Astrocyte of the cerebellum (primary cell): Measurements from ENCODE around the gene CCDC117.
"Not testable (repeated sequence)": the region's sequence is repeated elsewhere in the genome, so short reads cannot be mapped to it uniquely, and the experiment has no call there.

ENCODE experiments used
- DNase-seq: peaks from one replicate; pipeline ENCODE4 v3.0.0-alpha.2; 2011; ENCODE audit warnings: low read depth
- H3K4me3 ChIP-seq: 2 replicates; pipeline ENCODE4 v1.5.1; 2011; ENCODE audit warnings: mild to moderate bottlenecking, low read depth, low read length, moderate library complexity
- in situ Hi-C: cut with HindIII; loops from 2 replicates; pipeline ENCODE4 v1.10.0; 2017; ENCODE audit warnings: low sequenced_read_pairs
- TF ChIP-seq, protein P1 (sequence below): IDR thresholded peaks from 2 replicates; pipeline ENCODE4 v1.5.1; 2012; ENCODE audit warnings: low read length, low read depth, moderate library complexity, mild to moderate bottlenecking; ENCODE audit errors: missing control alignments

Gene CCDC117

DNA sequence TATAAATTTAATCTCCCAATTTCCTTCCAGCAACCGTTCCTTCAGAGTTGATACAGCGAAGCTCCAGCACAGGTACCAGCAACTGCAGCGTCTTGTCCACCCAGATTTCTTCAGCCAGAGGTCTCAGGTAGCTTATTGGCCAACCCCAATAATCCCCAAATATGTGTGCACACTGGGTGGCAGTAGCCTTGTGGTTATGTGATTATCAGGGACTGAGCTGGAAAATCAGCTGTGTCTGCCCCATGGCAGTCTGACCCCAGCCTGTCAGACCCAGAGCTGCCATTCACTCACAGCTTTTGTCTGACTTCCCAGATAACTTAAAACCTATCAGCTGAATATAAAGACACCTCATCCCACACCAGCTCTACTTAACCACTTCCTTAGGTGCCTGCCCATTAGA is 28.6 kb upstream of the CCDC117 start:
- DNase-seq: no peak
- TF ChIP-seq, protein P1, sequence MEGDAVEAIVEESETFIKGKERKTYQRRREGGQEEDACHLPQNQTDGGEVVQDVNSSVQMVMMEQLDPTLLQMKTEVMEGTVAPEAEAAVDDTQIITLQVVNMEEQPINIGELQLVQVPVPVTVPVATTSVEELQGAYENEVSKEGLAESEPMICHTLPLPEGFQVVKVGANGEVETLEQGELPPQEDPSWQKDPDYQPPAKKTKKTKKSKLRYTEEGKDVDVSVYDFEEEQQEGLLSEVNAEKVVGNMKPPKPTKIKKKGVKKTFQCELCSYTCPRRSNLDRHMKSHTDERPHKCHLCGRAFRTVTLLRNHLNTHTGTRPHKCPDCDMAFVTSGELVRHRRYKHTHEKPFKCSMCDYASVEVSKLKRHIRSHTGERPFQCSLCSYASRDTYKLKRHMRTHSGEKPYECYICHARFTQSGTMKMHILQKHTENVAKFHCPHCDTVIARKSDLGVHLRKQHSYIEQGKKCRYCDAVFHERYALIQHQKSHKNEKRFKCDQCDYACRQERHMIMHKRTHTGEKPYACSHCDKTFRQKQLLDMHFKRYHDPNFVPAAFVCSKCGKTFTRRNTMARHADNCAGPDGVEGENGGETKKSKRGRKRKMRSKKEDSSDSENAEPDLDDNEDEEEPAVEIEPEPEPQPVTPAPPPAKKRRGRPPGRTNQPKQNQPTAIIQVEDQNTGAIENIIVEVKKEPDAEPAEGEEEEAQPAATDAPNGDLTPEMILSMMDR: no peak

DNA sequence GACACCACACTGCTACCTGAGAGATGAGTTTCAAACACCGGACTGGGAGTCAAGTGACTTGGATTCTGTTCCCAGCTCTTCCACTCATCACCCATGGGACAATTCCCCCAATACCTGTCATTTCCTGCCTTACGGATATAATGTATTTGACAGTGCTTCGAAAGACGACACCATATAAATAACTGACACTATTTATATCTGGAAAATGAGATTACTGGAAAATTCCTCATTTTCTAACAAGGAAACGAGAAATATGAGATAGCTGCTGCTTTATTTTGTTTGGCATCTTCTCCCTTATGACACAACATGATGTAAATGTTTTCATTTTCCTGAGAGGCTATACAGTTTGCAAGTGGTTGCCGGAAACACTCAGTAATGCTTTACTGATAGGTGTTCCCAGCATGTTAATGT is 22.0 kb upstream of the CCDC117 start:
- TF ChIP-seq, protein P1: no peak
- peak; percentile 65 for DNase-seq
- in situ Hi-C loops: no loop called here
- no peak overlapping the region for H3K4me3 ChIP-seq

More for the DNA sequence above, 28.6 kb upstream of the CCDC117 start:
- in situ Hi-C loops: no loop called here
- no peak overlapping the region for H3K4me3 ChIP-seq

DNA sequence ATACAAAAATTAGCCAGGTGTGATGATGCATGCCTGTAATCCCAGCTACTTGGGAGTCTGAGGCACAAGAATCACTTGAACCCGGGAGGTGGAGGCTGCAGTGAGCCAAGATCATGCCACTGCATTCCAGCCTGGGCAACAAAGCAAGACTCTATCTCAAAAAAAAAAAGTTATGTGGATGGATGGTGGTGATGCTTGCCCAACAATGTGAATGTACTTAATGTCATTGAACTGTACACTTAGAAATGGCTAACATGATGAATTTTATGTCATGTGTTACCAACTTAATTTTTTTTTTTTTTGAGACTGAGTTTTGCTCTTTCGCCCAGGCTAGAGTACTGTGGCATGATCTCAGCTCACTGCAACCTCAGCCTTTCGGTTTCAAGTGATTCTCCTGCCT is 18.0 kb upstream of the CCDC117 start:
- DNase-seq, in situ Hi-C loops: not testable (repeated sequence)

DNA sequence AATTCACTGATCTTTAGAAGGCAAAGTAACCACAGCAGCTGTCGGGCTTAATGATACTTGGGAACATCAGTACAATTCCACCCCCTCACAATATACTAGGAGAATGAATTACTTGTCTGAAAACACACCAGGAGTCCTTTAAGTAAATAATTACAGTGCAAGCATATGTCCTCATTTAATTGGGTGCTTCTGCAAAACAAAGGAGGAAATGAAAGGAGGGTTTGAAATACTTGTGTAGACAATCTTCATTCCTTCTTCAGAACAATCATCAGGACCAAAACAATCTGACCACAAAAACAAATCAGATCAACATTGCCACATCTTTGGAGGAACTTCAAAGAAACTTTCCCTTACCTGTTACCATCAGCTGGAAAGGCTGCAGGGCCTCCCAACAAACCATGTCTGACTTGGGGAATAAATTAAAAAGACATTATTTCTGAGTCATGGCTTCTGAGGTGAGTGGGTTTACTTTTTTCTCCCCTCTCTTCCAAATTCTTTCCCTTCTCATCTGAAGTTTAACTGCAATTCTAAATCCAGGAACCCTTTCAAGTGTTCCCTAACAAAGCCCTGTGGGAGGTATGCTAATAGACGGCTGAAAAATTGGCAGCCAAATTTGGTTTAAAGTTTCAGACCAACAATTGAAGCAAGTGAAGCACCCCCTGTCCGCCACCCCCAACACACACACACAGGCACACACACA is 12.5 kb upstream of the CCDC117 start:
- H3K4me3 ChIP-seq: no peak overlapping the region
- TF ChIP-seq, protein P1: no peak
- in situ Hi-C loops: no loop called here
- no peak for DNase-seq

More for the DNA sequence above, 18.0 kb upstream of the CCDC117 start:
- not testable (repeated sequence) for H3K4me3 ChIP-seq

DNA sequence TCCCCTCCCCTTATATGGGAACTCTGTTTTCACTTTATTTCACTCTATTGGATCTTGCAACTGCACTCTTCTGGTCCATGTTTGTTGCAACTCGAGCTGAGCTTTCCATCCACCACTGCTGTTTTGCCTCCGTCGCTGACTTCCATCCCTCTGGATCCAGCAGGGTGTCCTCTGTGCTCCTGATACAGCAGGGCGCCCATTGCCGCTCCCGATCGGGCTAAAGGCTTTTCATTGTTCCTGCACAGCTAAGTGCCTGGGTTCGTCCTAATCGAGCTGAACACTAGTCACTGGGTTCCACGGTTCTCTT is 11.1 kb upstream of the CCDC117 start:
- TF ChIP-seq, protein P1: no peak
- no peak for DNase-seq
- in situ Hi-C loops: no loop called here

DNA sequence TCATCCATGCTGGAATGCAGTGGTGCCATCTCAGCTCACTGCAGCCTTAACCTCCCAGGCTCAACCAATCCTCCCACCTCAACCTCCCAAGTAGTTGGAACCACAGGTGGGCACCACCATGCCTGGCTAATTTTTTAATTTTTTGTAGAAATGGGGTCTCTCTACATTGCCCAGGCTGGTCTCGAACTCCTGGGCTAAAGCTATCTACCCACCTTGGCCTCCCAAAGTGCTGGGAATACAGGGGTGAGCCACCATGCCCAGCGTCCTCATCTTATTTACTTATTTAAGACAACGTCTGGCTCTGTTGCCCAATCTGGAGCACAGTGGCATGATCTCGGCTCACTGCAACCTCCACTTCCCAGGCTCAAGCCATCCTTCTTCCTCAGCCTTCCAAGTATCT is 10.5 kb upstream of the CCDC117 start:
- DNase-seq, in situ Hi-C loops, H3K4me3 ChIP-seq: not testable (repeated sequence)

More for the DNA sequence above, 11.1 kb upstream of the CCDC117 start:
- H3K4me3 ChIP-seq: no peak overlapping the region

DNA sequence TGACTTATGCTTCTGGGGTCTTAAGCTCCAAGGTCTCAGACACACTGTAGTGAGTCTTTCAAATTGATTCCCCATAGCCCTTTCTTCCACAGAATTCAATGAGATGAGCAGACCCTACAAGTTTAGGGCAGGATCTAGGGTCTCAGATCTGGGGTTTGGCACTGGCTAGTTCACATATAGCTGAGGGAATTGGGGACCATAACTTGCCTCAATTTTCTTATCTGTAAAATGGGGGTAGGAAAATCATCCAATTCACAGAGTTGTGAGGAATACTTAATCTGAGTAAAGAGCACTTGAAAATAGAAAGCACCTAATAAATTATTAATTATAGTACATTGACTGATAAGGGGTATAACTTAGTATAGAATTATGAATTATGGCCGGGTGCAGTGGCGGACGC is 5.9 kb upstream of the CCDC117 start:
- in situ Hi-C loops: no loop called here
- TF ChIP-seq, protein P1: no peak

More for the DNA sequence above, 5.9 kb upstream of the CCDC117 start:
- H3K4me3 ChIP-seq: no peak overlapping the region
- DNase-seq: no peak
